CD8-positive, alpha-beta memory T cell (primary cell): ENCODE results near the gene C18orf54. TPM values are rescaled to one million over a fixed set of nuclear protein-coding genes. Genes with fewer than 3 reads are reported as not detected.
A peak's percentile ranks its signal among the peaks of the same experiment; 100 is the strongest.

Experiments used
- CTCF ChIA-PET: fragments of 350-600 bp; sonication (Branson Sonifier 250); formaldehyde crosslinking; loops from one replicate; lab custom pipeline; 2021; ENCODE audit warnings: antibody characterized with exemption; lab: Charles Lee
- POLR2A ChIA-PET: fragments of 350-600 bp; sonication (Branson Sonifier 250); formaldehyde crosslinking; loops from one replicate; lab custom pipeline; 2021; ENCODE audit warnings: antibody characterized with exemption; lab: Charles Lee
- DNase-seq, 5 donors: peaks; one replicate each; pipeline versions ENCODE4 v3.0.0 to v3.0.0-alpha.2; 2020 to 2022; ENCODE audit warnings: mixed read lengths in 1 of 5
- H3K27ac ChIP-seq: one replicate; pipeline ENCODE4 v1.7.0; 2013; ENCODE audit warnings: low read depth, mild to moderate bottlenecking, low read length, moderate library complexity
- H3K27me3 ChIP-seq: 2 replicates; pipeline ENCODE4 v1.7.0; 2013; ENCODE audit warnings: low read length, mild to moderate bottlenecking; ENCODE audit not compliant: insufficient read depth, poor library complexity, severe bottlenecking
- H3K36me3 ChIP-seq: 2 replicates; pipeline ENCODE4 v1.7.0; 2013; ENCODE audit warnings: mild to moderate bottlenecking, low read length, moderate library complexity; ENCODE audit not compliant: insufficient read depth
- H3K4me1 ChIP-seq: 2 replicates; pipeline ENCODE4 v1.7.0; 2013; ENCODE audit warnings: mild to moderate bottlenecking, low read length, moderate library complexity; ENCODE audit not compliant: insufficient read depth
- H3K4me3 ChIP-seq: 2 replicates; pipeline ENCODE4 v1.7.0; 2013; ENCODE audit warnings: mild to moderate bottlenecking, low read length
- H3K9me3 ChIP-seq: 2 replicates; pipeline ENCODE4 v1.7.0; 2013; ENCODE audit warnings: mild to moderate bottlenecking, low read length
- H3K27ac Mint-ChIP-seq, 8 donors: one replicate each; pipeline ENCODE4 v1.8.0; 2020 to 2021; ENCODE audit warnings: mixed read lengths in 8 of 8, mild to moderate bottlenecking in 6 of 8, inconsistent platforms in 3 of 8, moderate library complexity in 3 of 8
- H3K27me3 Mint-ChIP-seq, 2 donors: one replicate each; pipeline ENCODE4 v1.8.0; 2020 to 2021; ENCODE audit warnings: mixed read lengths in 2 of 2, mild to moderate bottlenecking in 1 of 2, moderate library complexity in 1 of 2
- H3K36me3 Mint-ChIP-seq, 3 donors: one replicate each; pipeline ENCODE4 v1.8.0; 2020 to 2021; ENCODE audit warnings: mixed read lengths in 3 of 3, inconsistent platforms in 1 of 3, mild to moderate bottlenecking in 1 of 3
- H3K4me1 Mint-ChIP-seq, 3 donors: one replicate each; pipeline ENCODE4 v1.8.0; 2020 to 2021; ENCODE audit warnings: mixed read lengths in 3 of 3, inconsistent platforms in 1 of 3, mild to moderate bottlenecking in 1 of 3
- H3K4me3 Mint-ChIP-seq, 7 donors: one replicate each; pipeline ENCODE4 v1.8.0; 2020 to 2021; ENCODE audit warnings: mixed read lengths in 7 of 7, mild to moderate bottlenecking in 6 of 7, moderate library complexity in 4 of 7, inconsistent platforms in 2 of 7
- H3K9me3 Mint-ChIP-seq, 5 donors: one replicate each; pipeline ENCODE4 v1.8.0; 2020 to 2022; ENCODE audit warnings: mixed read lengths in 5 of 5, mild to moderate bottlenecking in 3 of 5, moderate library complexity in 2 of 5, inconsistent platforms in 1 of 5
- polyA plus RNA-seq: library from polyadenylated mRNA; unstranded; fragments of 300-500 nt; fragmentation: Illumina TruSeq; gene quantifications from one replicate; pipeline ENCODE4 v1.2.3, GENCODE V29; 2021
- total RNA-seq, 2 experiments: library from RNA; stranded (reverse); gene quantifications; one replicate each; pipeline ENCODE4 v1.2.3, GENCODE V29; 2021

The C18orf54 gene
- total and polyA plus RNA-seq, 3 experiments from 2014 or later, result 1.1 to 10.6 (median 10.1) TPM

DNA sequence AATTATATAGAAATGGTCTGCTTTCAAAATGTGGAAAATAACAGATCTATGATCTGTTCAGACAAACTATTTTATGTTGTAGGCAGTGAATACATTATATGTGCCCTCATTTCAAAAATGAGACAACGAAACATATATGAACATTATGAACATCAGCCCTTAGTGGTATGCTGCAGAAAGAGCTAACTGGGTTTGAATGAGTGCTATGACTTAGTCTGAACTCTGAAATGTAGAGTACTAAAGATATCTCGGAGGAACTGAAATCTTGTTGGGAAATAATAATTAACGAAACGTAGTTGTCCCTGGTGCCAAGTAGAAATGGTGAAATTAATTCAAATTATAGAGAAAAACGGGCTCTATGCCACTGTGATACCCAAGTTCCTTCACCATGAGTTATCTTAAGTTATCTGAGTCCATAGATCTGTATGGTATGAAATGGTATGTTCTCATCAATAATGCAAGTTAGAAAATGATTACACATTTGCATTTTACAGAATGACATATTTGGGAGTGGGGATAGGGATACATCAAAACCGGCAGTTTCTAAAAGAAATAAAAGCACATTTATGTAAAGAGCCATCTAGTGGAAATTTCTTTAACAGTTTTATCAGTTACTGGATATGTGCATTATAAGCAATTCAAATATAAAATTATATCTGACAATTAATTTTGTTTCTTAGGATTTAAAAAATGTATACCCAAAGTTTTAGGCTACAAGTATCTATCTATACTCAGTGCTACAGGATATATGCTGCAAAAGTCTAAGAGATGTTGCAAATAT lies 26.7 kb upstream of the C18orf54 start:
- Histone ChIP-seq H3K36me3 (no peaks in the 10 kb centered on the region), H3K4me1 (no peaks in the 10 kb centered on the region), H3K9me3 (no peaks in the 10 kb centered on the region), H3K27me3 (no peaks in the 10 kb centered on the region), H3K4me3 (no peak overlapping the region), H3K27ac (no peak overlapping the region)
- Mint-ChIP-seq H3K9me3 (no peaks in the 10 kb centered on the region), H3K4me3 (no peak overlapping the region), H3K36me3 (peaks cover 0 to 1% (median 0%) of the 10 kb centered on the region in 3 donors), H3K27ac (no peak overlapping the region), H3K4me1 (no peaks in the 10 kb centered on the region), H3K27me3 (peaks cover 1 to 19% of the 10 kb centered on the region in 2 donors)
- ChIA-PET CTCF (no interaction called here), POLR2A (no interaction called here)
- no peak for DNase-seq

- Mint-ChIP-seq H3K4me1 (no peaks in the 10 kb centered on the region), H3K27ac (no peak overlapping the region), H3K9me3 (no peaks in the 10 kb centered on the region), H3K36me3 (peaks cover 0 to 1% (median 0%) of the 10 kb centered on the region in 3 donors), H3K27me3 (peaks cover 1 to 15% of the 10 kb centered on the region in 2 donors), H3K4me3 (no peak overlapping the region)
- H3K9me3 ChIP-seq, result no peaks in the 10 kb centered on the region
- H3K27me3 ChIP-seq, result no peaks in the 10 kb centered on the region
- no peaks in the 10 kb centered on the region for H3K4me1 ChIP-seq
- ChIA-PET POLR2A (no interaction called here), CTCF (no interaction called here)
- H3K36me3 ChIP-seq, result no peaks in the 10 kb centered on the region
- H3K4me3 ChIP-seq, result no peak overlapping the region
- no peak overlapping the region for H3K27ac ChIP-seq
- DNase-seq, result no peak
Observed at GRCh38 chr18:54335638-54336173, 22.0 kb upstream of the C18orf54 start.

GRCh38 chr18:54338230-54338629 lies 19.5 kb upstream of the C18orf54 start:
- POLR2A ChIA-PET, result no interaction called here

GRCh38 chr18:54351186-54351585 lies 6.5 kb upstream of the C18orf54 start:
- Histone ChIP-seq H3K4me1 (no peaks in the 10 kb centered on the region), H3K27ac (no peak overlapping the region), H3K4me3 (no peak overlapping the region), H3K9me3 (no peaks in the 10 kb centered on the region), H3K27me3 (no peaks in the 10 kb centered on the region), H3K36me3 (no peaks in the 10 kb centered on the region)
- DNase-seq, result no peak
- POLR2A ChIA-PET, result no interaction called here
- Mint-ChIP-seq H3K9me3 (peaks cover 0 to 4% (median 0%) of the 10 kb centered on the region in 5 donors), H3K27me3 (peaks cover 9 to 13% of the 10 kb centered on the region in 2 donors), H3K27ac (no peak overlapping the region), H3K36me3 (no peaks in the 10 kb centered on the region), H3K4me1 (no peaks in the 10 kb centered on the region), H3K4me3 (no peak overlapping the region)
- CTCF ChIA-PET, result no interaction called here

More at GRCh38 chr18:54338230-54338629, 19.5 kb upstream of the C18orf54 start:
- no peaks in the 10 kb centered on the region for H3K4me1 Mint-ChIP-seq
- Histone ChIP-seq H3K27ac (no peak overlapping the region), H3K9me3 (no peaks in the 10 kb centered on the region), H3K27me3 (no peaks in the 10 kb centered on the region), H3K4me1 (no peaks in the 10 kb centered on the region), H3K4me3 (no peak overlapping the region), H3K36me3 (no peaks in the 10 kb centered on the region)
- no peak for DNase-seq
- peaks cover 0 to 2% (median 0%) of the 10 kb centered on the region in 3 donors for H3K36me3 Mint-ChIP-seq
- H3K27ac Mint-ChIP-seq, result no peak overlapping the region
- H3K4me3 Mint-ChIP-seq, result no peak overlapping the region
- peaks cover 0 to 2% (median 0%) of the 10 kb centered on the region in 5 donors for H3K9me3 Mint-ChIP-seq
- CTCF ChIA-PET, result no interaction called here
- peaks cover 1 to 16% of the 10 kb centered on the region in 2 donors for H3K27me3 Mint-ChIP-seq

GRCh38 chr18:54357082-54357659 lies 535 bp upstream of the C18orf54 start:
- Histone ChIP-seq H3K27me3 (no peaks in the 10 kb centered on the region), H3K9me3 (no peaks in the 10 kb centered on the region), H3K36me3 (no peaks in the 10 kb centered on the region), H3K4me3 (peak overlapping the region; percentile 95), H3K27ac (peak overlapping the region; percentile 81), H3K4me1 (peaks cover 12% of the 10 kb centered on the region)
- peaks cover 2 to 5% of the 10 kb centered on the region in 2 donors for H3K27me3 Mint-ChIP-seq
- CTCF ChIA-PET, result interaction anchor here (0.9 to 2.0 kb wide), 9 partner anchors 8 to 134 kb away, joined by 3 to 13 read pairs (median 5); partner anchors contain the start of gene POLI
- peak overlapping the region; percentile 80 to 99 (median 96) for H3K27ac Mint-ChIP-seq
- POLR2A ChIA-PET, result interaction anchor here (0.9 to 1.2 kb wide), 4 partner anchors 87 to 134 kb away, joined by 3 to 5 read pairs (median 4); partner anchors contain the start of genes MBD2 and POLI
- H3K4me1 Mint-ChIP-seq, result peaks cover 16 to 23% (median 22%) of the 10 kb centered on the region in 3 donors
- no peaks in the 10 kb centered on the region for H3K9me3 Mint-ChIP-seq
- H3K36me3 Mint-ChIP-seq, result peaks cover 0 to 15% (median 3%) of the 10 kb centered on the region in 3 donors
- DNase-seq, result no peak
- peak overlapping the region; percentile 95 to 100 (median 97) for H3K4me3 Mint-ChIP-seq

DNA sequence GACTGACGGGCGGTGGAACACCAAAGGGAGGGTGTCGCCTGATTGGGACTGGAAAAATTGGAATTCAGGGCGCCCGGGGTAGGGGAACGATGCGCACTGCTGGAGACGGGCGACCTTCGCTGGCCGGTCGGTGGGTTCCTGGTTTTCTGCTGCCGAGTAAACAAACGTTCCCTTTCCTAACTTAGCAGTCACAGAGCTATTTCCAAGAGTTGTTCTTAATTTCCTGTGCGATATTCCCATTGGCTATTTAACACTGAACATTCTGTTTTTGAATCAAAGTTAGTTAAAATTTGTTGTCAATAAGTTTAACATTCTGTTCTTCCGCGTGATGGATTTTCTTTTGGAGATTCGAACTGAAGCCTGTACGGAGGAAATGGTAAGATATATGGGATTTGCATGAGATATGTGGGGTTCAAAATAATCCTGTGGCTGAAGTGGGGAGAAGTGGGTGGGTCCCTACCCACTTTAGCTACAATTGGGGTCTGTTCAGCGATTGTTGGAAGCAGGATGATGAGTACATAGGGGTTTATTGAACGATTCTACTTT lies 862 bp downstream of the C18orf54 start:
- Mint-ChIP-seq H3K27me3 (peaks cover 0 to 3% of the 10 kb centered on the region in 2 donors), H3K27ac (peak overlapping the region; percentile 80 to 99 (median 96)), H3K4me3 (peak overlapping the region; percentile 95 to 100 (median 97)), H3K4me1 (peaks cover 16 to 23% (median 22%) of the 10 kb centered on the region in 3 donors), H3K36me3 (peaks cover 0 to 15% (median 3%) of the 10 kb centered on the region in 3 donors), H3K9me3 (no peaks in the 10 kb centered on the region)
- DNase-seq, result no peak
- Histone ChIP-seq H3K27ac (peak overlapping the region; percentile 81), H3K4me1 (peaks cover 12% of the 10 kb centered on the region), H3K36me3 (no peaks in the 10 kb centered on the region), H3K4me3 (peak overlapping the region; percentile 95), H3K27me3 (no peaks in the 10 kb centered on the region), H3K9me3 (no peaks in the 10 kb centered on the region)
- CTCF ChIA-PET, result interaction anchor here (0.8 to 2.0 kb wide), 7 partner anchors 79 to 156 kb away, joined by 3 to 10 read pairs (median 3); partner anchors contain the start of gene POLI
- POLR2A ChIA-PET, result no interaction called here

DNA sequence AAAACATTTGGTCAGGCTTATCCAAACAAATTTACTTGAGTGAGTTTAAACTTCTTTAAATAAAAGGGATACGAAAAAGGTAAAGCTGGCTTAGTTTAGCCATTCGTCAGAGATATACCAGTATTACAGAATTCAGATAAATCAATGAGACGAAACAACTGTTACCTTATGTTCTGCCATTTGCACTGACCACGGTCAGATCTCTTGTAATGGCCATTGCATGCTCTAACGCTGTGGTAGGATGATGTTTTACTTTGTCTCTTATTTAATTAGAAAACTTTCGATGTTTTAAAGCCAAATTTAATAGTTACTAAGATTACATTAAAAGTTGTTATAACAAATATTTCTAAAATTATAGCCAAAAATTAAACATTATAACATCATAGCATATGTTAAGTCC lies 1.5 kb downstream of the C18orf54 start:
- peaks cover 12% of the 10 kb centered on the region for H3K4me1 ChIP-seq

More for the DNA sequence above, 1.5 kb downstream of the C18orf54 start:
- peaks cover 0 to 15% (median 3%) of the 10 kb centered on the region in 3 donors for H3K36me3 Mint-ChIP-seq
- H3K4me3 Mint-ChIP-seq, result peak overlapping the region in 4 of 7 donors; percentile 96 to 99 (median 98)
- no peaks in the 10 kb centered on the region for H3K27me3 ChIP-seq
- peaks cover 0 to 3% of the 10 kb centered on the region in 2 donors for H3K27me3 Mint-ChIP-seq
- H3K4me3 ChIP-seq, result no peak overlapping the region
- peaks cover 16 to 23% (median 22%) of the 10 kb centered on the region in 3 donors for H3K4me1 Mint-ChIP-seq
- no peaks in the 10 kb centered on the region for H3K36me3 ChIP-seq
- H3K27ac ChIP-seq, result no peak overlapping the region
- DNase-seq, result no peak
- ChIA-PET POLR2A (interaction anchor here (0.6 kb wide), 1 partner anchor 111 kb away, joined by 3 read pairs; no protein-coding TSS in a partner anchor), CTCF (interaction anchor here (1.1 to 1.5 kb wide), 2 partner anchors 33 to 89 kb away, joined by 3 read pairs; partner anchors contain the start of gene POLI)
- peak overlapping the region in 1 of 8 donors; percentile 80 for H3K27ac Mint-ChIP-seq
- no peaks in the 10 kb centered on the region for H3K9me3 ChIP-seq
- no peaks in the 10 kb centered on the region for H3K9me3 Mint-ChIP-seq
